CD4-positive, alpha-beta T cell treated with Interleukin-15 for 4 hours (primary cell): ENCODE measurements around the gene DNASE2.
A peak's percentile ranks its signal among the peaks of the same experiment; 100 is the strongest.

ENCODE experiments used
- DNase-seq: peaks from one replicate; pipeline ENCODE4 v3.0.0-alpha.2; 2020; ENCODE audit warnings: low spot score

The DNASE2 gene

GRCh38 chr19:12886651-12886968 is 5.4 kb upstream of the DNASE2 start:
- DNase-seq = no peak

- no peak for DNase-seq
Measured at GRCh38 chr19:12885749-12886650, 4.8 kb upstream of the DNASE2 start.

DNA sequence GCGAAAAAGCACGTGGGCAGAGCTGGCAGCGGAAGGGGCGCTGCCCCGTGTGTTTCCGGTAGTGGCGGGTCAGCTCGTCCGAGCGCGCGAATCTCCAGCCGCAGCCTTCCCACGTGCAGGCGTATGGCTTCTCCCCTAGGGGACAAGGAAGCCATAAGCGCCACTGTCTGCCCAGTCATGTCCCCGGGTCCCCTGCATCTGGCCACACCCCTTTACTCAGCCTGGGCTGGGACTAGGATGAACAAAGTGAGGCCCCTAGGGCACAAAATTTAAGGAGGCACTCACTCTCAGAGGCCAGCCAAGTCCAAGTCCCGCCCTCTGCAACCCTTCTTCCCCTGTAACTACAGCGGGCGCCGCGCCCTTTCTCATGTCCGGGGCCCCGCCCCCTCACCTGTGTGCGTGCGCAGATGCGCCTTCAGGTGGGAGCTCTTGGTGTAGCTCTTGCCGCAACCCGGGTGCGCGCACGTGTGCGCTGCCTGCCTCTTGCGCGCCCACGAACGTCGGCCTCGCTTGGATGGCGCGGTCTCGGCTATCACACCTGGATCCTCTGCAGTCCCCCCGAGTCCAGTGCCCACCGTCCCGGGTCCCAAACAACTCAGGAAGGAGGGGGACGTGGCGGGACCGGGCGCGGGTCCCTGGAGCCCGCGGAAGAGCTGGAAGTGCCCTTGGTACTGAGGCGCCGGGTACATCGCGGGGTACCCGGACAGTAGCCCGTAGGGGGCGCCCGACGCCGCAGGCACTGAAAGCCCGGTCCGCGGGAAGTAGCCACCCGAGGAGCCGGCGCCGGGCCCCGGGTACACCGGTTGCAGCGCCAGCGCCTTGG is 3.9 kb upstream of the DNASE2 start:
- DNase-seq = peak; percentile 90

- DNase-seq = no peak
Measured at GRCh38 chr19:12884627-12884925, 3.3 kb upstream of the DNASE2 start.

DNA sequence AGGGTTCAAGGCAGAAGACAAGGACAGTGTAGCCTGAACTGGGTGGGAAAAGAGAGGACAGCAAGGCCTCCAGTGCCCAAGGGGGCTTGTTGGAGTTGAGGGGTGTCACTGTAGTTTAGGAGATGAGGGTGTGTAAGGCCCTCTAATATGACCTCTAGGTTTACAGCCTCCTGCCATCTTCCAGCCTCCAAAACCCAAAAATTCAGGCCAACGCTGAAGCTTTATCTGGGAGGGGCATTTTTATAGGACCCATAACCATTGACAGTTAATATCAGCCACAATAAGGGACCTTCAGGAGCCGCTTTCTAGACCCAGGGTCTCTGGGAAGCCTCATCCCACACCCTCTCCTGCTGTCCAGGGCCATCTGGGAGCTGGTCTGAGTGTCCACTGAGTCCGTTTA is 3.0 kb upstream of the DNASE2 start:
- DNase-seq = no peak

DNA sequence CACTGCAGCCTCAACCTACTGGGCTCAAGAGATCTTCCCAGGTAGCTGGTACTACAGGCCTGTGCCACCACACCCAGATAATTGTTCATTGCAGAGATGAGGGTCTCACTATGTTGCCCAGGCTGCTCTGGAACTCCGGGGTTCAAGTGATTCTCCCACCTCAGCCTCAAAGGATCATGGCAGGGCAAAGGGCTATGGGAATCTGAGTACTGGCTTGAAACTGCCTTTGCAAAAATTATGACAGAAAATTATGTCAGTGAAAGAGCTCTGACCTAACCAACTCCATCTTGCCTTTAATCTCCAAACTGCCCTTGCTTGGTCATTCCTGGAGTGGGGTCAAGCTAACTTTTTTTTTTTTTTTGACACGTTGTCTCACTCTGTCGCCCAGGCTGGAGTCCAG is 1.3 kb upstream of the DNASE2 start:
- no peak for DNase-seq

GRCh38 chr19:12880551-12881171 is 588 bp downstream of the DNASE2 start:
- DNase-seq = no peak

GRCh38 chr19:12875086-12875485 is 6.2 kb downstream of the DNASE2 start:
- DNase-seq = no peak

DNA sequence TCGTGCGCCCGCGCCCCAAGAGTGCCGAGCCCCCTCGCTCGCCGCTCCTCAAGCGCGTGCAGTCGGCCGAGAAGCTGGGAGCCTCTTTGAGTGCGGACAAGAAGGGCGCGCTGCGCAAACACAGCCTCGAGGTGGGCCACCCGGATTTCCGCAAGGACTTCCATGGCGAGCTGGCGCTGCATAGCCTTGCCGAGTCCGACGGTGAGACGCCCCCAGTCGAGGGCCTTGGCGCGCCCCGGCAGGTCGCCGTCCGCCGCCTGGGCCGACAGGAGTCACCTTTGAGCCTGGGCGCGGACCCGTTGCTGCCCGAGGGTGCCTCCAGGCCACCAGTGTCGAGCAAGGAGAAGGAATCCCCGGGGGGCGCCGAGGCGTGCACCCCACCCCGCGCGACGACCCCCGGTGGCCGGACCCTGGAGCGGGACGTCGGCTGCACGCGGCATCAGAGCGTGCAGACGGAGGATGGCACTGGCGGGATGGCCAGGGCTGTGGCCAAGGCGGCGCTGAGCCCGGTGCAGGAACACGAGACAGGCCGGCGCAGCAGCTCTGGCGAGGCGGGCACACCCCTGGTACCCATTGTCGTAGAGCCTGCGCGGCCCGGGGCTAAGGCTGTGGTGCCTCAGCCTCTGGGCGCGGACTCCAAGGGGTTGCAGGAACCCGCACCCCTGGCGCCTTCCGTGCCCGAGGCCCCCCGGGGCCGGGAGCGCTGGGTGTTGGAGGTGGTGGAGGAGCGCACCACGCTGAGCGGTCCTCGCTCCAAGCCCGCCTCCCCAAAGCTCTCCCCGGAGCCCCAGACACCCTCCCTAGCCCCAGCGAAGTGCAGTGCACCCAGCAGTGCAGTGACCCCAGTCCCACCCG is 7.1 kb downstream of the DNASE2 start:
- DNase-seq = no peak

- DNase-seq = peak; percentile 55
Measured at GRCh38 chr19:12872941-12873890, 8.0 kb downstream of the DNASE2 start.

GRCh38 chr19:12872255-12872654 is 9.0 kb downstream of the DNASE2 start:
- no peak for DNase-seq

DNA sequence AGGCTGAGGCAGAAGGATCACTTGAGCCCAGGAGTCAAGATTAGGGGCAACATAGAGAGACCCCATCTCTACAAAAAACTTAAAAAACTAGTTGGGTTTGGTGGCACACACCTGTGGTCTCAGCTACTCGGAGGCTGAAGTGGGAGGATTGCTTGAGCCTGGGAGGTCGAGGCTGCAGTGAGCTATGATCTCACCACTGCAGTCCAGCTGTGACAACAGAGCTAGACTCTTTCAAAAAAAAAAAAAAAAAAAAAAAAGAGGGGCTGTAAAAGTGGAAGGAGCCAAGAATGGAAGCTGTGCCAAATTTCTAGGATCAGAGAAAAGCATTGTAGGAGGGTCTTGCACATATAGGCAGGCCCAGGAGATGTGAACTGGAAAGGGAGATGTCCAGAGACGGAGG is 9.6 kb downstream of the DNASE2 start:
- no peak for DNase-seq

GRCh38 chr19:12868540-12869112 is 12.6 kb downstream of the DNASE2 start:
- no peak for DNase-seq

DNA sequence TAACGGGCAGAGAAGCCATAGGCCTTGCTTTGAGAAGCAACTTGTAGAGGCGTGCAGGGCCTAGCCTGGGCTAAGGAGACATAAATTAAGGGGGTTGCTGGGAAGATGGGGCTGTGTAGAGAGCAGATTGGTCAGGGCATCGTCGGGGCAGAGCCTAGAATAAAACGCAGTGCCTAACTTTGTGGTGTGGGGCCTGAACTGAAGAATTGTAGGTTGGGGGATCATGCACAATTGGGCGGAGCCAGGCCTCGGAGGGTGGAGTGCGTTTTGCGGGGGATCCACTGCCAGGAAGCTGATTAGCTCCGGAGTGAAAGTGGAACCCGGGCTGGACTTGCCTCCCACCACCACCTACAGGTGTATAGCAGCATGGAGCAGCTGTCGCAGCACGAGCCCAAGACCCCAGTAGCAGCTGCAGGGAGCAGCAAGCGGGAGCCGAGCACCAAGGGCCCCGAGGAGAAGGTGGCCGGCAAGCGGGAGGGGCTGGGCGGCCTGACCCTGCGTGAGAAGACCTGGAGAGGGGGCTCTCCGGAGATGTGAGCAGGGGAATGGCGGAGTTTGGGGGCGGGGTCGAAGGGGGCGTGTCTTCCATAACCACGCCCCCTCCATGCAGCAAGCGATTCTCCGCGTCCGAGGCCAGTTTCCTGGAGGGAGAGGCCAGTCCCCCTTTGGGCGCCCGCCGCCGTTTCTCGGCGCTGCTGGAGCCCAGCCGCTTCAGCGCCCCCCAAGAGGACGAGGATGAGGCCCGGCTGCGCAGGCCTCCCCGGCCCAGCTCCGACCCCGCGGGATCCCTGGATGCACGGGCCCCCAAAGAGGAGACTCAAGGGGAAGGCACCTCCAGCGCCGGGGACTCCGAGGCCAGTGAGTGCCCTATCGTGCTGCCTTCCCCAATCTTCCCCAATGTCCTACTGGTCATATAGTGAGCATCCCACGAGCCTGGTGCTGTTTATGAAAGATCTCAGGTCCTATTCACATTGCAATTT is 13.8 kb downstream of the DNASE2 start:
- peak; percentile 37 for DNase-seq

DNA sequence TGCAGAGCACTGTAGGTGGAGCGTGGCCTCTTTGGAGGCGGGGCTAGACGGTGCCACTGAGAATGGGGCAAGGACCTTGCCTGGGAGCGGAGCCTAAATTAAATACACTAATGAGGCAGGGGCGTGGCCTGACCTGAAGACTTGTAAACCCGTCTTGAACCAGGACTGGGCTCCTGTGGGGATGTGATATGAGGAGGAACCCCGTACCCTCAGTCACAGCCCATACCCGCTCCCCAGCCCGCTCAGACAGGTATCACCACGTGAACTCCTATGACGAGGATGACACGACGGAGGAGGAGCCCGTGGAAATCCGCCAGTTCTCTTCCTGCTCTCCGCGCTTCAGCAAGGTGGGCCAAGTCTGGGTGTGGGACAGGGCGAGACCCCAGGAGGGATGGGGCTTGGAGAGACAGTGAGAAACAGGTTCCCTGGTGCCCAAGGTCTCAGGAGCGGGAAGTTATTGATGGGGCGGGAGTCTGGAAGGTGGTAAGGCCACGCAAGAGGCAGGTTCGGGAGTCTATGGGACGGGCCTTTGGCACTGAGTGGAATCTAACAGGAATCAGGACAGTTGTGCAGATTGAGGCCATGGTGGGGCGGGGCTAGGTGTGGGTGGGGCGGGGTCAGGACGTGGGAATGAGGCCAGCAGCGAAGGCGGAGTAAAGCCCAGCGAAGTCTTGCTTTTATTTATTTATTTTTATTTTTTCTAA is 14.7 kb downstream of the DNASE2 start:
- no peak for DNase-seq

- no peak for DNase-seq
Measured at GRCh38 chr19:12865746-12866415, 15.4 kb downstream of the DNASE2 start.

DNA sequence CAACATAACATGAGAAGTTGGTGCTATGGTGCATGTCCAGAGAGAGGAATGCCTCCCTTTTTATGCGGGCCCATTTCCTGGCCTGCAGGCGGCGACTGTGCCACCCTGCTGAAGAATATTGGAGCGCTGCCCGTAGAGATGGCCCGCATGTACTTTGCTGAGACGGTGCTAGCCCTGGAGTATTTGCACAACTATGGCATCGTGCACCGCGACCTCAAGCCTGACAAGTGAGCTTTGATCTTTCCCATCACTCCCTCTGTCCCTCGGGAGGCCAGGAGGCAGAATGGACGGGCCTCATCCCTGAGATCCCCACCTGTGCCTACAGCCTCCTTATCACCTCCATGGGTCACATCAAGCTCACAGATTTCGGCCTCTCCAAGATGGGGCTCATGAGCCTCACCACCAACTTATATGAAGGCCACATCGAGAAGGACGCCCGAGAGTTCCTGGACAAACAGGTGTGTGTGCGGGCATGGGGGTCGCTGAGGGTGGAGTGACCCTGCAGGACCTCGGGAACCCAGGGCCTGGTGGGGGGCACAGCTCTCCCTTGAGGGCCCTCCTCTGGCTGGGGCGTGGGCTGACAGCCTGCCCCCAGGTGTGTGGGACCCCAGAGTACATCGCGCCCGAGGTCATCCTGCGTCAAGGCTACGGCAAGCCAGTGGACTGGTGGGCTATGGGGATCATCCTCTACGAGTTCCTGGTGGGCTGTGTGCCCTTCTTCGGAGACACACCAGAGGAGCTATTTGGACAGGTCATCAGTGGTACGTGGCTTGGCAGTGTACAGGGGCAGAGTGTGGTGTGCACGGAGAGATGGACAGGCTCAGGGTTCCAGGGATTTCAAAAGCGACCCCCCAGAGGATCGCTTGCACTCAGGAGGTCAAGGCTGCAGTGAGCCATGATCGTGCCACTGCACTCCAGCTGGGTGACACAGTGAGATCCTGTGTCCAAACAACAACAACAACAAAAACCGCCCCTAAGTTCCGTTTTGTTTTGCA is 16.2 kb downstream of the DNASE2 start:
- no peak for DNase-seq
